ENCODE data around the gene LY86. TPM values are rescaled to one million over a fixed set of nuclear protein-coding genes. Genes with fewer than 3 reads are reported as not detected.

The LY86 gene
- total and polyA plus RNA-seq, 2 donors (not counting 3 experiments of a cell fraction or from before 2014, with no cell fraction given), result not detected

DNA sequence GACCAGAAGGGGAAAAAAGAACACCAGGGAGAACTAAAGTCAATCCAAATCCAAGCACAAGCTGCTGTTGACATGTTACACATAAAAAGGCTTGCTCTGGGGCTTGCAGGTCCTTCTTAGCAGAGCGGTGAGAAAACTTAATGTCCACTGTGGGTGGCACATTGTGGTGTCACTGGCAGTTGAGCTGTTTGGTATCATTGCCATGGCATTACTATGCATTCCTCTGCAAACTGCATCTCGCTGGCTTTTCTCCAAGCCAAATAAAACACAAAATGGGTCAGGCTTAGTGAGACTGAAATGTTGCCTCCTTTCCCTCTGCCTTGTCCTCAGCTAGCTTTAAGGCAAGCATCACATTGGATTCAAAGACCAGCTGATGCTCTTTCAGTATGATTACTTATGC, 40.9 kb downstream of the LY86 start:
- FAIRE-seq (no peak), DNase-seq (ENCODE audit: low read depth, low spot score) (peak; percentile 2)
- Histone ChIP-seq H3K79me2 (ENCODE audit: control insufficient read depth, insufficient read depth, low read length) (no peaks in the 10 kb centered on the region), H3K4me2 (ENCODE audit: insufficient read depth, low read length) (no peak overlapping the region), H3K27me3 (ENCODE audit: control insufficient read depth in 2 of 2, insufficient read depth in 2 of 2, low read length in 2 of 2) (no peaks in the 10 kb centered on the region), H3K27ac (ENCODE audit: insufficient read depth, low read depth, low read length) (no peak overlapping the region), H3K4me1 (ENCODE audit: control insufficient read depth, extremely low read depth, insufficient read depth, low read length) (no peaks in the 10 kb centered on the region), H3K4me3 (replicated peaks in 1 of 3; ENCODE audit: insufficient read depth in 1 of 3, low read depth in 1 of 3, low read length in 3 of 3) (no peak overlapping the region), H3K9me1 (replicated peaks; ENCODE audit: control insufficient read depth, extremely low read depth, insufficient read depth, low read length) (no peaks in the 10 kb centered on the region), H3K9me3 (replicated peaks; ENCODE audit: control insufficient read depth, insufficient read depth, low read length) (no peaks in the 10 kb centered on the region), H3K9ac (replicated peaks; ENCODE audit: extremely low read depth, insufficient read depth, low read length) (no peak overlapping the region), H4K20me1 (replicated peaks; ENCODE audit: control insufficient read depth, extremely low read depth, insufficient read depth, low read length) (no peaks in the 10 kb centered on the region), H2AFZ (ENCODE audit: low read depth, low read length) (no peak overlapping the region), H3K36me3 (ENCODE audit: control insufficient read depth in 2 of 2, extremely low read depth in 1 of 2, insufficient read depth in 2 of 2, low read length in 2 of 2) (no peaks in the 10 kb centered on the region)
- CTCF ChIA-PET, result no interaction called here
- POLR2A ChIA-PET, result no interaction called here
- TF ChIP-seq JUN (IDR thresholded peaks at IDR 0.05; ENCODE audit: borderline replicate concordance, insufficient read depth, insufficient read length, low read depth), result no peak
- TF ChIP-seq MYC (IDR thresholded peaks at IDR 0.05; ENCODE audit: low read depth, low read length), result no peak
- TF ChIP-seq GATA2 (IDR thresholded peaks at IDR 0.05; ENCODE audit: insufficient read depth, insufficient read length, low read depth, low read length), result no peak
- TF ChIP-seq EZH2 (IDR thresholded peaks at IDR 0.05; ENCODE audit: borderline replicate concordance, low read depth, low read length, severe bottlenecking), result no peak
- no peak for TF ChIP-seq POLR2A (IDR thresholded peaks at IDR 0.05; ENCODE audit: low read depth, low read length)
- no peak for TF ChIP-seq FOS (IDR thresholded peaks at IDR 0.05; ENCODE audit: borderline replicate concordance, insufficient read depth, low read length)
- TF ChIP-seq, protein P1, sequence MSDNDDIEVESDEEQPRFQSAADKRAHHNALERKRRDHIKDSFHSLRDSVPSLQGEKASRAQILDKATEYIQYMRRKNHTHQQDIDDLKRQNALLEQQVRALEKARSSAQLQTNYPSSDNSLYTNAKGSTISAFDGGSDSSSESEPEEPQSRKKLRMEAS (IDR thresholded peaks at IDR 0.05; ENCODE audit: insufficient read depth, insufficient read length), result no peak
- no peak for TF ChIP-seq POLR2AphosphoS5 (IDR thresholded peaks at IDR 0.05; ENCODE audit: insufficient read depth, low read depth, low read length)
- TF ChIP-seq, protein P2, sequence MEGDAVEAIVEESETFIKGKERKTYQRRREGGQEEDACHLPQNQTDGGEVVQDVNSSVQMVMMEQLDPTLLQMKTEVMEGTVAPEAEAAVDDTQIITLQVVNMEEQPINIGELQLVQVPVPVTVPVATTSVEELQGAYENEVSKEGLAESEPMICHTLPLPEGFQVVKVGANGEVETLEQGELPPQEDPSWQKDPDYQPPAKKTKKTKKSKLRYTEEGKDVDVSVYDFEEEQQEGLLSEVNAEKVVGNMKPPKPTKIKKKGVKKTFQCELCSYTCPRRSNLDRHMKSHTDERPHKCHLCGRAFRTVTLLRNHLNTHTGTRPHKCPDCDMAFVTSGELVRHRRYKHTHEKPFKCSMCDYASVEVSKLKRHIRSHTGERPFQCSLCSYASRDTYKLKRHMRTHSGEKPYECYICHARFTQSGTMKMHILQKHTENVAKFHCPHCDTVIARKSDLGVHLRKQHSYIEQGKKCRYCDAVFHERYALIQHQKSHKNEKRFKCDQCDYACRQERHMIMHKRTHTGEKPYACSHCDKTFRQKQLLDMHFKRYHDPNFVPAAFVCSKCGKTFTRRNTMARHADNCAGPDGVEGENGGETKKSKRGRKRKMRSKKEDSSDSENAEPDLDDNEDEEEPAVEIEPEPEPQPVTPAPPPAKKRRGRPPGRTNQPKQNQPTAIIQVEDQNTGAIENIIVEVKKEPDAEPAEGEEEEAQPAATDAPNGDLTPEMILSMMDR (IDR thresholded peaks at IDR 0.05; ENCODE audit: extremely low read depth in 1 of 2, insufficient read depth in 1 of 2, low read depth in 1 of 2, low read length in 2 of 2), result no peak
- intact Hi-C loops (cut with micrococcal nuclease) (no loop called here), dilution Hi-C loops (cut with MboI; ENCODE audit: extremely low pct_ligation_motif_present, low sequenced_read_pairs) (no loop called here)
- no TSS peak for BruUV-seq (replicated peaks)
